Measurements from ENCODE around the gene KLC1.

KLC1 gene

GRCh38 chr14:103653805-103654204 is 24.8 kb downstream of the KLC1 start:
- no peak overlapping the region for H3K9ac ChIP-seq (ENCODE audit: low read length)
- peaks cover 20% of the 10 kb centered on the region for H3K4me1 ChIP-seq (ENCODE audit: control insufficient read depth, insufficient read depth, low read length)
- H3K36me3 ChIP-seq (ENCODE audit: control insufficient read depth, insufficient read depth, low read length), result peaks cover 22% of the 10 kb centered on the region
- no peak overlapping the region for H3K27ac ChIP-seq (ENCODE audit: low read depth, low read length)
- H3K4me3 ChIP-seq (ENCODE audit: low read length), result peak overlapping the region; percentile 17
- no peaks in the 10 kb centered on the region for H3K27me3 ChIP-seq (ENCODE audit: control insufficient read depth, insufficient read depth, low read length)

GRCh38 chr14:103654619-103655018 is 25.6 kb downstream of the KLC1 start:
- H3K27me3 ChIP-seq (ENCODE audit: control insufficient read depth, insufficient read depth, low read length), result no peaks in the 10 kb centered on the region
- H3K4me3 ChIP-seq (ENCODE audit: low read length), result no peak overlapping the region
- no peak overlapping the region for H3K27ac ChIP-seq (ENCODE audit: low read depth, low read length)
- peaks cover 22% of the 10 kb centered on the region for H3K36me3 ChIP-seq (ENCODE audit: control insufficient read depth, insufficient read depth, low read length)
- H3K4me1 ChIP-seq (ENCODE audit: control insufficient read depth, insufficient read depth, low read length), result peaks cover 20% of the 10 kb centered on the region
- no peak overlapping the region for H3K9ac ChIP-seq (ENCODE audit: low read length)

- Histone ChIP-seq H3K36me3 (ENCODE audit: control insufficient read depth, insufficient read depth, low read length) (peaks cover 26% of the 10 kb centered on the region), H3K27me3 (ENCODE audit: control insufficient read depth, insufficient read depth, low read length) (no peaks in the 10 kb centered on the region), H3K27ac (ENCODE audit: low read depth, low read length) (no peak overlapping the region), H3K4me3 (ENCODE audit: low read length) (no peak overlapping the region), H3K4me1 (ENCODE audit: control insufficient read depth, insufficient read depth, low read length) (peaks cover 20% of the 10 kb centered on the region), H3K9ac (ENCODE audit: low read length) (no peak overlapping the region)
These were observed 27.2 kb downstream of the KLC1 start for GRCh38 chr14:103656031-103656755.

GRCh38 chr14:103656756-103657133 is 27.7 kb downstream of the KLC1 start:
- Histone ChIP-seq H3K27ac (ENCODE audit: low read depth, low read length) (no peak overlapping the region), H3K9ac (ENCODE audit: low read length) (no peak overlapping the region), H3K4me1 (ENCODE audit: control insufficient read depth, insufficient read depth, low read length) (peaks cover 20% of the 10 kb centered on the region), H3K36me3 (ENCODE audit: control insufficient read depth, insufficient read depth, low read length) (peaks cover 29% of the 10 kb centered on the region), H3K4me3 (ENCODE audit: low read length) (no peak overlapping the region), H3K27me3 (ENCODE audit: control insufficient read depth, insufficient read depth, low read length) (no peaks in the 10 kb centered on the region)

- Histone ChIP-seq H3K4me1 (ENCODE audit: control insufficient read depth, insufficient read depth, low read length) (peaks cover 20% of the 10 kb centered on the region), H3K4me3 (ENCODE audit: low read length) (no peak overlapping the region), H3K27ac (ENCODE audit: low read depth, low read length) (no peak overlapping the region), H3K9ac (ENCODE audit: low read length) (no peak overlapping the region), H3K27me3 (ENCODE audit: control insufficient read depth, insufficient read depth, low read length) (no peaks in the 10 kb centered on the region), H3K36me3 (ENCODE audit: control insufficient read depth, insufficient read depth, low read length) (peaks cover 33% of the 10 kb centered on the region)
These were observed 28.5 kb downstream of the KLC1 start for GRCh38 chr14:103657471-103657870.

GRCh38 chr14:103659631-103660030 is 30.6 kb downstream of the KLC1 start:
- Histone ChIP-seq H3K4me3 (ENCODE audit: low read length) (no peak overlapping the region), H3K36me3 (ENCODE audit: control insufficient read depth, insufficient read depth, low read length) (peaks cover 41% of the 10 kb centered on the region), H3K9ac (ENCODE audit: low read length) (no peak overlapping the region), H3K4me1 (ENCODE audit: control insufficient read depth, insufficient read depth, low read length) (peaks cover 5% of the 10 kb centered on the region), H3K27me3 (ENCODE audit: control insufficient read depth, insufficient read depth, low read length) (no peaks in the 10 kb centered on the region), H3K27ac (ENCODE audit: low read depth, low read length) (no peak overlapping the region)

- Histone ChIP-seq H3K27me3 (ENCODE audit: control insufficient read depth, insufficient read depth, low read length) (no peaks in the 10 kb centered on the region), H3K4me1 (ENCODE audit: control insufficient read depth, insufficient read depth, low read length) (peaks cover 3% of the 10 kb centered on the region), H3K9ac (ENCODE audit: low read length) (no peak overlapping the region), H3K36me3 (ENCODE audit: control insufficient read depth, insufficient read depth, low read length) (peaks cover 29% of the 10 kb centered on the region), H3K4me3 (ENCODE audit: low read length) (no peak overlapping the region), H3K27ac (ENCODE audit: low read depth, low read length) (no peak overlapping the region)
These were observed 33.0 kb downstream of the KLC1 start for GRCh38 chr14:103662029-103662428.

GRCh38 chr14:103662591-103662990 is 33.6 kb downstream of the KLC1 start:
- no peaks in the 10 kb centered on the region for H3K27me3 ChIP-seq (ENCODE audit: control insufficient read depth, insufficient read depth, low read length)
- no peak overlapping the region for H3K27ac ChIP-seq (ENCODE audit: low read depth, low read length)
- peaks cover 3% of the 10 kb centered on the region for H3K4me1 ChIP-seq (ENCODE audit: control insufficient read depth, insufficient read depth, low read length)
- H3K4me3 ChIP-seq (ENCODE audit: low read length), result no peak overlapping the region
- H3K9ac ChIP-seq (ENCODE audit: low read length), result no peak overlapping the region
- H3K36me3 ChIP-seq (ENCODE audit: control insufficient read depth, insufficient read depth, low read length), result peaks cover 26% of the 10 kb centered on the region

- Histone ChIP-seq H3K27me3 (ENCODE audit: control insufficient read depth, insufficient read depth, low read length) (no peaks in the 10 kb centered on the region), H3K4me3 (ENCODE audit: low read length) (no peak overlapping the region), H3K36me3 (ENCODE audit: control insufficient read depth, insufficient read depth, low read length) (peaks cover 23% of the 10 kb centered on the region), H3K27ac (ENCODE audit: low read depth, low read length) (no peak overlapping the region), H3K4me1 (ENCODE audit: control insufficient read depth, insufficient read depth, low read length) (no peaks in the 10 kb centered on the region), H3K9ac (ENCODE audit: low read length) (no peak overlapping the region)
These were observed 34.5 kb downstream of the KLC1 start for GRCh38 chr14:103663506-103663905.

GRCh38 chr14:103667671-103668070 is 38.7 kb downstream of the KLC1 start:
- H3K27ac ChIP-seq (ENCODE audit: low read depth, low read length), result no peak overlapping the region
- H3K27me3 ChIP-seq (ENCODE audit: control insufficient read depth, insufficient read depth, low read length), result no peaks in the 10 kb centered on the region
- peaks cover 18% of the 10 kb centered on the region for H3K36me3 ChIP-seq (ENCODE audit: control insufficient read depth, insufficient read depth, low read length)
- no peaks in the 10 kb centered on the region for H3K4me1 ChIP-seq (ENCODE audit: control insufficient read depth, insufficient read depth, low read length)
- no peak overlapping the region for H3K9ac ChIP-seq (ENCODE audit: low read length)
- no peak overlapping the region for H3K4me3 ChIP-seq (ENCODE audit: low read length)

GRCh38 chr14:103668117-103668516 is 39.1 kb downstream of the KLC1 start:
- H3K9ac ChIP-seq (ENCODE audit: low read length), result no peak overlapping the region
- H3K27me3 ChIP-seq (ENCODE audit: control insufficient read depth, insufficient read depth, low read length), result no peaks in the 10 kb centered on the region
- H3K4me1 ChIP-seq (ENCODE audit: control insufficient read depth, insufficient read depth, low read length), result no peaks in the 10 kb centered on the region
- H3K36me3 ChIP-seq (ENCODE audit: control insufficient read depth, insufficient read depth, low read length), result peaks cover 20% of the 10 kb centered on the region
- H3K27ac ChIP-seq (ENCODE audit: low read depth, low read length), result no peak overlapping the region
- no peak overlapping the region for H3K4me3 ChIP-seq (ENCODE audit: low read length)

- no peaks in the 10 kb centered on the region for H3K27me3 ChIP-seq (ENCODE audit: control insufficient read depth, insufficient read depth, low read length)
- no peaks in the 10 kb centered on the region for H3K4me1 ChIP-seq (ENCODE audit: control insufficient read depth, insufficient read depth, low read length)
- no peak overlapping the region for H3K9ac ChIP-seq (ENCODE audit: low read length)
- peaks cover 15% of the 10 kb centered on the region for H3K36me3 ChIP-seq (ENCODE audit: control insufficient read depth, insufficient read depth, low read length)
- no peak overlapping the region for H3K4me3 ChIP-seq (ENCODE audit: low read length)
- H3K27ac ChIP-seq (ENCODE audit: low read depth, low read length), result no peak overlapping the region
These were observed 40.4 kb downstream of the KLC1 start for GRCh38 chr14:103669370-103669769.

- Histone ChIP-seq H3K9ac (ENCODE audit: low read length) (no peak overlapping the region), H3K27me3 (ENCODE audit: control insufficient read depth, insufficient read depth, low read length) (no peaks in the 10 kb centered on the region), H3K27ac (ENCODE audit: low read depth, low read length) (no peak overlapping the region), H3K4me1 (ENCODE audit: control insufficient read depth, insufficient read depth, low read length) (no peaks in the 10 kb centered on the region), H3K4me3 (ENCODE audit: low read length) (no peak overlapping the region), H3K36me3 (ENCODE audit: control insufficient read depth, insufficient read depth, low read length) (peaks cover 27% of the 10 kb centered on the region)
These were observed 42.9 kb downstream of the KLC1 start for GRCh38 chr14:103671911-103672310.

Data from rectal smooth muscle tissue (tissue), 1 donor.